Gastrocnemius medialis (tissue), 4 donors: ENCODE data around the gene MAEA.

Experiments
- POLR2A ChIP-seq, 2 donors: fragments of 450-650 bp; IDR thresholded peaks; one replicate each; pipeline ENCODE4 v1.6.1; 2017; ENCODE audit warnings: antibody characterized with exemption in 2 of 2, mild to moderate bottlenecking in 2 of 2, moderate library complexity in 2 of 2
- TF ChIP-seq, protein P1 (sequence below), 5 experiments: fragments of 450-650 bp in 3 of 5; fragments of 200-600 bp in 2 of 5; sonication (generic) in 2 of 5; IDR thresholded peaks in 4 of 5; conservative IDR thresholded peaks in 1 of 5; 1 replicate in 4 of 5; 2 replicates in 1 of 5; pipeline ENCODE4 v1.5.1; 2016 to 2019; ENCODE audit warnings: antibody characterized with exemption in 5 of 5, mild to moderate bottlenecking in 3 of 5, moderate library complexity in 3 of 5

DNA sequence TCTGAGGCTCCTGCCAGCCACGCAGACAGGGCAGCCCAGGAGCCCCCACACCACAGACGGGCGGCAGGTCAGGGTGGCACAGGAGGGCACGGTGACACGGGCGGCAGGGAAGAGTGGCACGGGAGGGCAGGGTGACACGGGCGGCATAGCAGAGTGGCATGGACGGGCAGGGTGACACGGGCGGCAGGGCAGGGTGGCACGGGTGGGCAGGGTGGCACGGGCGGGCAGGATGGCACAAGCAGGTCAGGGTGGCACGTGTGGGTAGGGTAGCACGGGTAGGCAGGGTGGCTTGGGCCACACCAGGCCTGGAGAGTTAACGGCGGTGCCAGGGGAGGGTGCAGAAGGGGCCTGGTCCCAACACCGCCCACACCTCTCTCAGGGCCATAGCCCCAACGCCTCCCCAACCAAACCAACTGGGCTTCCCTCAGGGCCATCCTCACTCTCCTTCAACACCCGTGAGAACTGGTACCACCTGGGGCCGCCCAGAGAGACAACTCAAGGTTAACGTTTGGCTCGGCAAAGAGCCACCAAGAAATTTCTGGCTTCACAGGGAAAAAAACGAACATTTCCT lies 44.1 kb upstream of the MAEA start:
- TF ChIP-seq, protein P1, sequence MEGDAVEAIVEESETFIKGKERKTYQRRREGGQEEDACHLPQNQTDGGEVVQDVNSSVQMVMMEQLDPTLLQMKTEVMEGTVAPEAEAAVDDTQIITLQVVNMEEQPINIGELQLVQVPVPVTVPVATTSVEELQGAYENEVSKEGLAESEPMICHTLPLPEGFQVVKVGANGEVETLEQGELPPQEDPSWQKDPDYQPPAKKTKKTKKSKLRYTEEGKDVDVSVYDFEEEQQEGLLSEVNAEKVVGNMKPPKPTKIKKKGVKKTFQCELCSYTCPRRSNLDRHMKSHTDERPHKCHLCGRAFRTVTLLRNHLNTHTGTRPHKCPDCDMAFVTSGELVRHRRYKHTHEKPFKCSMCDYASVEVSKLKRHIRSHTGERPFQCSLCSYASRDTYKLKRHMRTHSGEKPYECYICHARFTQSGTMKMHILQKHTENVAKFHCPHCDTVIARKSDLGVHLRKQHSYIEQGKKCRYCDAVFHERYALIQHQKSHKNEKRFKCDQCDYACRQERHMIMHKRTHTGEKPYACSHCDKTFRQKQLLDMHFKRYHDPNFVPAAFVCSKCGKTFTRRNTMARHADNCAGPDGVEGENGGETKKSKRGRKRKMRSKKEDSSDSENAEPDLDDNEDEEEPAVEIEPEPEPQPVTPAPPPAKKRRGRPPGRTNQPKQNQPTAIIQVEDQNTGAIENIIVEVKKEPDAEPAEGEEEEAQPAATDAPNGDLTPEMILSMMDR (IDR thresholded peaks at IDR 0.05 in 4 of 5, conservative IDR thresholded peaks at IDR 0.05 in 1 of 5): no peak
- no peak for TF ChIP-seq POLR2A (IDR thresholded peaks at IDR 0.05)
